Mucosa of rectum (tissue), 2 donors: Measurements from ENCODE around the gene CHMP4A.
A peak's percentile ranks its signal among the peaks of the same experiment; 100 is the strongest.

Experiments used
- H3K27ac ChIP-seq, 2 donors: one replicate each; pipeline ENCODE4 v1.7.0; 2013; ENCODE audit warnings: inconsistent platforms in 2 of 2, low read depth in 2 of 2, low read length in 2 of 2
- H3K27me3 ChIP-seq, 2 donors: one replicate each; pipeline ENCODE4 v1.7.0; 2013; ENCODE audit warnings: low read length in 2 of 2; ENCODE audit not compliant: control insufficient read depth in 2 of 2, insufficient read depth in 2 of 2
- H3K36me3 ChIP-seq, 2 donors: one replicate each; pipeline ENCODE4 v1.7.0; 2013; ENCODE audit warnings: low read length in 2 of 2; ENCODE audit not compliant: control insufficient read depth in 2 of 2, insufficient read depth in 2 of 2
- H3K4me1 ChIP-seq, 2 donors: one replicate each; pipeline ENCODE4 v1.7.0; 2013; ENCODE audit warnings: low read length in 2 of 2, mild to moderate bottlenecking in 1 of 2; ENCODE audit not compliant: control insufficient read depth in 2 of 2, insufficient read depth in 2 of 2
- H3K4me3 ChIP-seq, 2 donors: one replicate each; pipeline ENCODE4 v1.7.0; 2013; ENCODE audit warnings: low read length in 2 of 2
- H3K9ac ChIP-seq, 2 donors: one replicate each; pipeline ENCODE4 v1.7.0; 2013; ENCODE audit warnings: low read length in 2 of 2, low read depth in 1 of 2, mild to moderate bottlenecking in 1 of 2
- H3K9me3 ChIP-seq, 2 donors: one replicate each; pipeline ENCODE4 v1.7.0; 2013; ENCODE audit warnings: low read length in 2 of 2; ENCODE audit not compliant: control insufficient read depth in 2 of 2
- donor health status: healthy.
- donor health status: Normal muscosa, but diverticular disease.

The CHMP4A gene

GRCh38 chr14:24235804-24236688 lies 22.8 kb upstream of the CHMP4A start:
- H3K9me3 ChIP-seq = no peaks in the 10 kb centered on the region
- peaks cover 52 to 59% of the 10 kb centered on the region in 2 donors for H3K36me3 ChIP-seq
- H3K4me3 ChIP-seq = no peak overlapping the region
- no peak overlapping the region for H3K27ac ChIP-seq
- H3K9ac ChIP-seq = no peak overlapping the region
- H3K4me1 ChIP-seq = peaks cover 28 to 30% of the 10 kb centered on the region in 2 donors
- no peaks in the 10 kb centered on the region for H3K27me3 ChIP-seq

DNA sequence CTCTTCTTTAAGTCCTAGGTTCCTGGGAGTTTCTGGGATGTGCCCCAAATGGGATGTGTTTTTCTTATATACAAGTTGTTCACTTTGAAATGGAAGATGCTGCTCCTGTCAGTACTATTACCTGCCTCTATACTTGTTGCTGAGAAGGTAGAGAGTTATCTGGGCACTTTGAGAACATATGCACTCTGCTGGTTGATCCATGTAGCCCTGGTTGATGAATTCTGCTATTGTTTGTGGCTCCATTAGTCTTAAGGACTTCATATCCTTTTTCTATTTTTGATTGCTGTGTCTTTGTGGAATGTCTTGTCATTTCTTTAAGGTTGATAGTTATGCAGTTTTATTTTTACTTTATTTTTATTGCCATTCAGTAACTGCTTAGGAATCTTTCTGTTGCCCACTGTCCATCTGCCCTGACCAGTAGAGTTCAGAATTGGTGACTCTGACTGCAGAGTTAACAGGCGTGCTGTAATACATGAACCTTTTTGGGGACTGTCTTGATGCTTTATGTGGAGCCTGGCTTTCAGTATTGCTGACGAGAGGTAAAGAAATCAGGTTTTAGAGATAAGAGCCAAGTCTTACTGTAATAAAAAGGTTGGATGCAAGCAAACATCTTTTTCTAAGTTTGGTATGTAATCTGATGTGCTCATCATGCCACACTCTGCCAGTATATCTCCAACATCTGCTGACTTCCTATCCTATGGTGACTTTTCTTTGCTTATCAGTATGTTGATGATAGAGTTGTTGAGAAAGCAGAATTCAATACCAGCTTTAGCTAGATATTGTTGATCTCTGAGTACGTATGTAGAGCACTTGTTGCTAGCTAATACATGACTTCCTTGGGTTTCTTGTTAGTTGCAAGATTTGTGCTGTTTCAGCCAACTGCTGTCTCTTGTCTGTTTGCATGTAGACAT lies 21.1 kb upstream of the CHMP4A start:
- Histone ChIP-seq H3K36me3 (peaks cover 36 to 42% of the 10 kb centered on the region in 2 donors), H3K27me3 (no peaks in the 10 kb centered on the region), H3K9ac (no peak overlapping the region), H3K27ac (no peak overlapping the region), H3K9me3 (no peaks in the 10 kb centered on the region), H3K4me1 (peaks cover 18 to 22% of the 10 kb centered on the region in 2 donors), H3K4me3 (no peak overlapping the region)

GRCh38 chr14:24233538-24233866 lies 20.2 kb upstream of the CHMP4A start:
- Histone ChIP-seq H3K27me3 (no peaks in the 10 kb centered on the region), H3K36me3 (peaks cover 33 to 34% of the 10 kb centered on the region in 2 donors), H3K4me1 (peaks cover 18 to 20% of the 10 kb centered on the region in 2 donors), H3K9me3 (no peaks in the 10 kb centered on the region), H3K9ac (no peak overlapping the region), H3K4me3 (peak overlapping the region; percentile 98), H3K27ac (peak overlapping the region in 1 of 2 donors; percentile 90)

DNA sequence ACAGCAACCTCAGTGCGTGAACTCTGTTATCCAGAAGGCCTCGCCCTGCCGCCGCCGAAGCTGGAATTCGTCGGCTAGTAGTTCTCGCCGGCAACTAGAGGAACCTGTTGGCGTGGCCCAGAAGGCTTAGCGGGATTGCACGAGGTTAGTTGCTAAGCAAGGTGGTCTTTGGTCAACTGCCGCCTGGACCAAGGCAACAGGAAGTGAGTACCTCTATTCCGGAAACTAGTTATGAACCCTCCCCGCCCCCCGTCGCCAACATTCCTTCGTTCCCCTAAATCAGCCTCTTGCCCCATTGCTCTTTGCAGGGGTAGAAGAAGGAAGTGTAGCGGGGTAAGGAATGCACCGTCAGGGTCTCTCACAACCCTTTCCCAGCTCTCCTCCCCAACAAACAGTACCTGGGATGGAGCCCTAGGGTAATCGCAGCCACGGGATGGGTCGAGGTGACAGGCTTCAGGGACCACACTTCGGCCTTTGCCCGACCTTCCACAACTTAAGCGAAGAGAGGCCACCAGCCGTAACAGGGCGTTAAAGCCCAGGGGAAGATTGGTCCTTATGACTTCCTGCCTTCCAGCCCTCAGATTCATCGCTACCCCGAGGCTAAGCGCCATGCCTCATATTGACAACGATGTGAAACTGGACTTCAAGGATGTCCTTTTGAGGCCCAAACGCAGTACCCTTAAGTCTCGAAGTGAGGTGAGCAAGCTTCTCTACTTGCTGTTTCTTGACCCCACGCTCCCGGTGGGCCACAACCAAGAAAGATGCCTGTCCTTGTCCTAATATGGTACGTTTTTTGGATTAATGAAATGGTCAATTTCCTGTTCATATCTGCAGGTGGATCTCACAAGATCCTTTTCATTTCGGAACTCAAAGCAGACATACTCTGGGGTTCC lies 19.6 kb upstream of the CHMP4A start, which contains the start of gene GMPR2:
Gene GMPR2 (plus strand): TSS at position 285 of the 893 bp plus-strand sequence. CDS start 325 bp downstream, at position 610.
- Histone ChIP-seq H3K4me1 (peaks cover 18 to 19% of the 10 kb centered on the region in 2 donors), H3K9ac (peak within 1 kb of the TSS; percentile 59 to 96), H3K36me3 (peaks cover 27 to 32% of the 10 kb centered on the region in 2 donors), H3K9me3 (no peaks in the 10 kb centered on the region), H3K4me3 (peak within 1 kb of the TSS; percentile 98), H3K27me3 (no peaks in the 10 kb centered on the region), H3K27ac (peak within 1 kb of the TSS; percentile 90 to 93)

- Histone ChIP-seq H3K36me3 (peaks cover 20 to 28% of the 10 kb centered on the region in 2 donors), H3K4me1 (peaks cover 18 to 19% of the 10 kb centered on the region in 2 donors)
These were observed 18.9 kb upstream of the CHMP4A start, which contains the start of gene NEDD8 for GRCh38 chr14:24232121-24232644. Gene NEDD8, minus strand, starts transcription at chr14:24232367. Its CDS starts 100 bp downstream, at chr14:24232267.

DNA sequence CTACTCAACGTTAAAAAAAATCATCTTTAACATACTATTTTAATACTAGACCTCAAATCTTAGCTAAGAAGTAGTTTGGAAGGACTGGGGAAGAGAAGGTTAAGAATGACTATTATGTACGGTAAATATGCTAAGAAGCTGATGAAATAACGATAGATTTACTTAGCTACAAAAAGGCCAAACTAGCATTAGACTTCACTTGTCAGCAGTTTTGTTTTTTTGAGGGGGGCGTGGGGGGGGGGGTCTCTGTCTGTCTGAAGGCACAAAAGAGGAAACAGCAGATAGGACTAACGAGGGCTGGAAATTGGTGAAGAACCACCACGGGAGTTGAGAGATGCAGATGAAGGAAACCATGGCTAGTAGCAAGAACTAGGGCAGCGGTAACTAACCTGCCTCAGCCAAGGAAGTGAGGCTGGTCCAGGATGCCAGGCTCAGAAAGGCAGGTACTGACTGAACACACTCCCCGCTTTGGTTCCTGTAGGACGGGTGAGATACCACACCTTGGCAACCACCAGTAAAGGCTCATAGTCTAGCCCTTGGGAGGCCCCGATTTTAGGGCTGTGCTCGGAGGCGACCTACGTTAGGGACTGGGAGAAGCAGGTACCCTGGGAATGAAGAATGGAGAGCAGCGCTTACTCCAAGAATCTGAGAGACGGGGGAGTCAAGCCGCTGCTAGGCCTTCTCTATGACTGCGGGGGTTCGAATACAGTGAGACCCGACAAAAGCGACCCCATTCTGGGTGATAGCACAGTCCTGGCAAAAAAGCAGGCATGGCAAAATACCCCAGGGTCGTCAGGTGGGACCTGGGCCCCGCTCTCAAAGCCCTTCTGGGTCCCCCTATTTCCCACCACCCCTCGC lies 18.2 kb upstream of the CHMP4A start:
- no peaks in the 10 kb centered on the region for H3K9me3 ChIP-seq
- H3K4me1 ChIP-seq = peaks cover 18 to 19% of the 10 kb centered on the region in 2 donors
- H3K27me3 ChIP-seq = no peaks in the 10 kb centered on the region
- H3K4me3 ChIP-seq = peak overlapping the region; percentile 98
- H3K9ac ChIP-seq = peak overlapping the region; percentile 59 to 96
- peak overlapping the region; percentile 90 to 93 for H3K27ac ChIP-seq
- H3K36me3 ChIP-seq = peaks cover 14 to 24% of the 10 kb centered on the region in 2 donors

More at GRCh38 chr14:24232121-24232644, 18.9 kb upstream of the CHMP4A start, which contains the start of gene NEDD8:
- Histone ChIP-seq H3K9ac (peak within 1 kb of the TSS; percentile 59 to 96), H3K27ac (peak within 1 kb of the TSS; percentile 90 to 93), H3K27me3 (no peaks in the 10 kb centered on the region), H3K9me3 (no peaks in the 10 kb centered on the region), H3K4me3 (peak within 1 kb of the TSS; percentile 98)

- H3K9me3 ChIP-seq = no peaks in the 10 kb centered on the region
- peaks cover 0 to 10% of the 10 kb centered on the region in 2 donors for H3K36me3 ChIP-seq
- no peaks in the 10 kb centered on the region for H3K27me3 ChIP-seq
- H3K9ac ChIP-seq = no peak overlapping the region
- H3K27ac ChIP-seq = no peak overlapping the region
- peaks cover 16 to 19% of the 10 kb centered on the region in 2 donors for H3K4me1 ChIP-seq
- no peak overlapping the region for H3K4me3 ChIP-seq
These were observed 15.6 kb upstream of the CHMP4A start for GRCh38 chr14:24228902-24229301.

- Histone ChIP-seq H3K27me3 (no peaks in the 10 kb centered on the region), H3K9ac (no peak overlapping the region), H3K27ac (no peak overlapping the region), H3K4me1 (peaks cover 4 to 7% of the 10 kb centered on the region in 2 donors), H3K9me3 (no peaks in the 10 kb centered on the region), H3K36me3 (peaks cover 0 to 10% of the 10 kb centered on the region in 2 donors), H3K4me3 (no peak overlapping the region)
These were observed 13.2 kb upstream of the CHMP4A start for GRCh38 chr14:24226473-24226872.
